K562 (cell line): ENCODE results near the gene OCSTAMP. TPM values are rescaled to one million over a fixed set of nuclear protein-coding genes. Genes with fewer than 3 reads are reported as not detected.

Source experiments
- ATAC-seq: fragments of 200-7000 bp; cut with Tn5 transposase; 3 replicates; pipeline ENCODE4 v1.9.1; 2020; ENCODE audit warnings: moderate library complexity
- BruUV-seq: library from RNA; stranded (reverse); fragments of 400-500 nt; replicated peaks from 2 replicates; lab custom pipeline; 2021; lab: Mats Ljungman, UMichigan
- CTCF ChIA-PET: fragments of 300-600 bp; formaldehyde crosslinking; extraction: SDS; loops from one replicate; lab custom pipeline; 2021; ENCODE audit warnings: low intra/inter-chr PET ratio; lab: Yijun Ruan, JAX
- POLR2A ChIA-PET: fragments of 300-600, 350-650 bp; sonication (Branson Sonifier 250); formaldehyde crosslinking; extraction: SDS; loops from one replicate; lab custom pipeline; 2021; ENCODE audit warnings: antibody characterized with exemption, inconsistent platforms; lab: Yijun Ruan, JAX
- DNase-seq, 4 experiments: peaks; one replicate each; pipeline versions ENCODE4 v3.0.0 to v3.0.0-alpha.2; 2011 to 2018; ENCODE audit warnings: low spot score in 3 of 4, mixed read lengths in 3 of 4; ENCODE audit errors: extremely low read depth in 1 of 4
- FAIRE-seq: peaks from 2 replicates; lab custom pipeline; 2011; peaks lifted over from hg19 to GRCh38; lab: Jason Lieb, UNC
- H2AFZ ChIP-seq: 2 replicates; pipeline ENCODE4 v1.6.0; 2011; ENCODE audit warnings: low read depth, low read length, control low read depth, inconsistent platforms
- H3K27ac ChIP-seq: fragments of 200-600 bp; 3 replicates; pipeline ENCODE4 v1.8.0; 2011; ENCODE audit warnings: low read depth, mild to moderate bottlenecking, control low read depth, inconsistent platforms, low read length, moderate library complexity, mixed read lengths; ENCODE audit errors: extremely low read depth
- H3K27me3 ChIP-seq, 2 experiments: fragments of 300-600 bp in 1 of 2; 2 replicates in 1 of 2; 3 replicates in 1 of 2; pipeline versions ENCODE4 v1.6.0 to v1.8.0; 2011; ENCODE audit warnings: inconsistent platforms in 2 of 2, low read length in 2 of 2, mild to moderate bottlenecking in 1 of 2, mixed read lengths in 1 of 2, moderate library complexity in 1 of 2; ENCODE audit not compliant: control insufficient read depth in 2 of 2, insufficient read depth in 2 of 2
- H3K36me3 ChIP-seq: fragments of 300-600 bp; 3 replicates; pipeline ENCODE4 v1.8.0; 2011; ENCODE audit warnings: mild to moderate bottlenecking, low read length, inconsistent platforms; ENCODE audit not compliant: control insufficient read depth, insufficient read depth
- H3K4me1 ChIP-seq, 2 experiments: fragments of 200-600 bp in 1 of 2; replicated peaks in 1 of 2; 2 replicates in 1 of 2; 3 replicates in 1 of 2; pipeline versions ENCODE4 v1.5.1 to v1.8.0; 2011; ENCODE audit warnings: inconsistent platforms in 2 of 2, low read length in 2 of 2, mild to moderate bottlenecking in 1 of 2, mixed read lengths in 1 of 2, moderate library complexity in 1 of 2; ENCODE audit not compliant: control insufficient read depth in 2 of 2, insufficient read depth in 2 of 2
- H3K4me2 ChIP-seq: 2 replicates; pipeline ENCODE4 v1.6.1; 2011; ENCODE audit warnings: low read length, control low read depth, inconsistent platforms, mixed read lengths; ENCODE audit not compliant: insufficient read depth
- H3K4me3 ChIP-seq: fragments of 200-600 bp; sonication (generic), shearing (Covaris generic); 2 replicates; pipeline ENCODE4 v1.5.1; 2016; ENCODE audit warnings: control low read depth, inconsistent platforms
- H3K79me2 ChIP-seq: fragments of 200-600 bp; 3 replicates; pipeline ENCODE4 v1.8.0; 2011; ENCODE audit warnings: low read length, inconsistent platforms; ENCODE audit not compliant: control insufficient read depth, insufficient read depth
- H3K9ac ChIP-seq, 2 experiments: 2 replicates each; pipeline versions ENCODE4 v1.6.0 to v1.6.1; 2011; ENCODE audit warnings: low read depth in 2 of 2, low read length in 2 of 2, control low read depth in 1 of 2, inconsistent platforms in 1 of 2, mild to moderate bottlenecking in 1 of 2, mixed read lengths in 1 of 2; ENCODE audit not compliant: insufficient read depth in 1 of 2
- H3K9me1 ChIP-seq: one replicate; pipeline ENCODE4 v1.6.0; 2011; ENCODE audit warnings: inconsistent platforms, mild to moderate bottlenecking, low read length, moderate library complexity; ENCODE audit not compliant: control insufficient read depth, insufficient read depth
- H3K9me3 ChIP-seq: replicated peaks from 2 replicates; pipeline ENCODE4 v1.5.1; 2011; ENCODE audit warnings: low read depth, low read length, inconsistent platforms; ENCODE audit not compliant: control insufficient read depth, insufficient read depth
- H4K20me1 ChIP-seq: replicated peaks from 2 replicates; pipeline ENCODE4 v1.6.1; 2011; ENCODE audit warnings: low read length, inconsistent platforms, mixed read lengths; ENCODE audit not compliant: control insufficient read depth, insufficient read depth
- ARHGAP35 ChIP-seq: fragments of 450-650 bp; IDR thresholded peaks from 2 replicates; pipeline ENCODE4 v1.6.1; 2018; ENCODE audit not compliant: partially characterized antibody
- IRF9 ChIP-seq: fragments of 450-650 bp; IDR thresholded peaks from 2 replicates; pipeline ENCODE4 v1.6.1; 2016; ENCODE audit warnings: missing biosample characterization, missing genetic modification characterization
- LARP7 ChIP-seq: fragments of 450-650 bp; IDR thresholded peaks from 2 replicates; pipeline ENCODE4 v1.6.1; 2016
- NR0B1 ChIP-seq: fragments of 450-650 bp; IDR thresholded peaks from one replicate; pipeline ENCODE4 v1.6.1; 2018; ENCODE audit warnings: mild to moderate bottlenecking, moderate library complexity; ENCODE audit not compliant: partially characterized antibody
- POLR2B ChIP-seq: fragments of 450-650 bp; IDR thresholded peaks from 2 replicates; pipeline ENCODE4 v1.6.1; 2018; ENCODE audit warnings: low read depth; ENCODE audit not compliant: partially characterized antibody
- TCF7L2 ChIP-seq: fragments of 150-350 bp; IDR thresholded peaks from 2 replicates; pipeline ENCODE4 v1.6.1; 2016; ENCODE audit warnings: low read depth, mild to moderate bottlenecking, low read length, moderate library complexity
- ZC3H8 ChIP-seq: fragments of 450-650 bp; IDR thresholded peaks from 2 replicates; pipeline ENCODE4 v1.6.1; 2017
- WGBS: fragments of 100-300 bp; shearing (Covaris generic); methylation state at CpG from one replicate; pipeline ENCODE4 v1.1.6; 2016; ENCODE audit warnings: low coverage, mixed read lengths; ENCODE audit not compliant: insufficient coverage; ENCODE audit errors: missing lambda C conversion rate; 5-methylcytosine and 5-hydroxymethylcytosine counted together
- in situ Hi-C: fragments of 300-500 bp; cut with MboI; formaldehyde crosslinking; loops from 4 replicates; pipeline ENCODE4 v1.15.0; 2018; ENCODE audit warnings: inconsistent platforms, mixed read lengths
- intact Hi-C: fragments of 100-400 bp; cut with micrococcal nuclease; formaldehyde crosslinking; loops from 2 replicates; pipeline ENCODE4 v1.14.2; 2022
- polyA plus RNA-seq, 8 experiments: library from polyadenylated mRNA; depleted of rRNA in 4 of 8; stranded (reverse) in 5 of 8; unstranded in 3 of 8; fragments of >200 nt; fragmentation: Nextera tagmentation in 2 of 8; fragmentation: Illumina TruSeq in 1 of 8; extraction: Ambion mirVana in 2 of 8; extraction: Trizol in 1 of 8; gene quantifications; 2 replicates each; pipeline versions ENCODE4 v1.2.1 to v1.2.3, GENCODE V29; 2011 to 2014; ENCODE audit warnings: inconsistent platforms in 1 of 8, missing spikeins in 1 of 8
- total RNA-seq, 7 experiments: library from RNA; depleted of rRNA in 6 of 7; stranded (reverse); fragments of >200 nt in 6 of 7; fragmentation: Illumina TruSeq in 2 of 7; extraction: Trizol in 2 of 7; gene quantifications; 2 replicates each; pipeline versions ENCODE4 v1.2.1 to v1.2.3, GENCODE V29; 2011 to 2021; ENCODE audit warnings: low replicate concordance in 1 of 7

The OCSTAMP gene
- total and polyA plus RNA-seq, 9 of the 15 experiments (the other 6 are each of a cell fraction or from before 2014, with no cell fraction given) = not detected

- TF ChIP-seq LARP7 (no peak), NR0B1 (no peak), ARHGAP35 (no peak)
- TF ChIP-seq, all 486 proteins: peak for 0
Observed at GRCh38 chr20:46566125-46566524, 15.7 kb upstream of the OCSTAMP start (continued).

- no peaks in the 10 kb centered on the region for H4K20me1 ChIP-seq
- no peak overlapping the region for H3K4me3 ChIP-seq
- no peak for DNase-seq
- H3K27me3 ChIP-seq = no peaks in the 10 kb centered on the region
- CTCF ChIA-PET = no interaction called here
- H3K9ac ChIP-seq = no peak overlapping the region
- WGBS = 30% methylated on average over 7 of the region's 7 CpGs
- no peak overlapping the region for H3K27ac ChIP-seq
- peaks cover 17 to 22% of the 10 kb centered on the region in 2 experiments for H3K4me1 ChIP-seq
- POLR2A ChIA-PET = interaction anchor here (0.7 kb wide), 1 partner anchor 10 kb away, joined by 3 read pairs; no protein-coding TSS in a partner anchor
- H3K4me2 ChIP-seq = no peak overlapping the region
- ATAC-seq = no peak
- no TSS peak for BruUV-seq
- H3K9me3 ChIP-seq = no peaks in the 10 kb centered on the region
- TF ChIP-seq IRF9 (tag) (no peak), ZC3H8 (no peak), TCF7L2 (no peak), POLR2B (no peak)
- H2AFZ ChIP-seq = no peak overlapping the region
- H3K9me1 ChIP-seq = no peaks in the 10 kb centered on the region
- no peaks in the 10 kb centered on the region for H3K36me3 ChIP-seq
- in situ Hi-C loops (no loop called here), intact Hi-C loops (loop anchor here (5.0 to 10.0 kb wide), 2 partner anchors 80 to 133 kb away; no protein-coding TSS in a partner anchor)
- FAIRE-seq = no peak
- no peaks in the 10 kb centered on the region for H3K79me2 ChIP-seq
Observed at GRCh38 chr20:46564241-46564957, 13.9 kb upstream of the OCSTAMP start.
